Lower leg skin (tissue), 3 donors: ENCODE data around the gene WNT10A.

Experiments used
- CTCF ChIP-seq, 3 donors: fragments of 450-650 bp; IDR thresholded peaks; one replicate each; pipeline ENCODE4 v1.5.1; 2016; ENCODE audit warnings: antibody characterized with exemption in 3 of 3, mild to moderate bottlenecking in 3 of 3, moderate library complexity in 2 of 3
- POLR2A ChIP-seq, 2 donors: fragments of 450-650 bp; IDR thresholded peaks; one replicate each; pipeline ENCODE4 v1.6.1; 2016 to 2017; ENCODE audit warnings: antibody characterized with exemption in 2 of 2, mild to moderate bottlenecking in 1 of 2, moderate library complexity in 1 of 2

- no peak for TF ChIP-seq CTCF (IDR thresholded peaks at IDR 0.05)
- TF ChIP-seq POLR2A (IDR thresholded peaks at IDR 0.05) = no peak
Observed at GRCh38 chr2:218878926-218879761, 1.5 kb upstream of the WNT10A start.
